OCI-LY7 (cell line): Measurements from ENCODE around the gene SLC25A3.

Source experiments
- EZH2phosphoT487 ChIP-seq: fragments of 200-600 bp; sonication (generic); IDR thresholded peaks from 2 replicates; pipeline ENCODE4 v1.6.1; 2018; ENCODE audit warnings: low read depth, borderline replicate concordance, mild to moderate bottlenecking, mixed run types, antibody characterized with exemption, low read length, moderate library complexity, mixed read lengths
- TF ChIP-seq, protein P1 (sequence below): fragments of 200-600 bp; sonication (generic); conservative IDR thresholded peaks from 2 replicates; pipeline ENCODE4 v1.5.1; 2014; ENCODE audit warnings: mild to moderate bottlenecking, antibody characterized with exemption, low read length, moderate library complexity, mixed read lengths

GRCh38 chr12:98574110-98574509 is 19.4 kb upstream of the SLC25A3 start:
- TF ChIP-seq, protein P1, sequence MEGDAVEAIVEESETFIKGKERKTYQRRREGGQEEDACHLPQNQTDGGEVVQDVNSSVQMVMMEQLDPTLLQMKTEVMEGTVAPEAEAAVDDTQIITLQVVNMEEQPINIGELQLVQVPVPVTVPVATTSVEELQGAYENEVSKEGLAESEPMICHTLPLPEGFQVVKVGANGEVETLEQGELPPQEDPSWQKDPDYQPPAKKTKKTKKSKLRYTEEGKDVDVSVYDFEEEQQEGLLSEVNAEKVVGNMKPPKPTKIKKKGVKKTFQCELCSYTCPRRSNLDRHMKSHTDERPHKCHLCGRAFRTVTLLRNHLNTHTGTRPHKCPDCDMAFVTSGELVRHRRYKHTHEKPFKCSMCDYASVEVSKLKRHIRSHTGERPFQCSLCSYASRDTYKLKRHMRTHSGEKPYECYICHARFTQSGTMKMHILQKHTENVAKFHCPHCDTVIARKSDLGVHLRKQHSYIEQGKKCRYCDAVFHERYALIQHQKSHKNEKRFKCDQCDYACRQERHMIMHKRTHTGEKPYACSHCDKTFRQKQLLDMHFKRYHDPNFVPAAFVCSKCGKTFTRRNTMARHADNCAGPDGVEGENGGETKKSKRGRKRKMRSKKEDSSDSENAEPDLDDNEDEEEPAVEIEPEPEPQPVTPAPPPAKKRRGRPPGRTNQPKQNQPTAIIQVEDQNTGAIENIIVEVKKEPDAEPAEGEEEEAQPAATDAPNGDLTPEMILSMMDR, result no peak
- no peak for TF ChIP-seq EZH2phosphoT487
